GM18870 (cell line): Measurements from ENCODE around the gene CENPP.
A peak's percentile ranks its signal among the peaks of the same experiment; 100 is the strongest.

Experiments used
- ATAC-seq: cut with Tn5 transposase; IDR thresholded peaks from one replicate; pipeline ENCODE4 v1.9.1; 2021; ENCODE audit warnings: moderate library complexity; ENCODE audit not compliant: unreplicated experiment

CENPP gene

GRCh38 chr9:92474587-92474986, 148.8 kb downstream of the CENPP start:
- ATAC-seq: no peak

- ATAC-seq: peak; percentile 56
Measured at GRCh38 chr9:92476962-92477361, 151.2 kb downstream of the CENPP start.

- ATAC-seq: no peak
Measured at GRCh38 chr9:92478783-92479182, 153.0 kb downstream of the CENPP start.

- ATAC-seq: no peak
Measured at GRCh38 chr9:92479346-92479745, 153.6 kb downstream of the CENPP start.

- no peak for ATAC-seq
Measured at GRCh38 chr9:92480291-92480771, 154.6 kb downstream of the CENPP start.

GRCh38 chr9:92480986-92481633, 155.4 kb downstream of the CENPP start:
- ATAC-seq: no peak

GRCh38 chr9:92482329-92482728, 156.6 kb downstream of the CENPP start, which contains the start of gene ASPN:
TSS of gene ASPN (minus strand) at chr9:92482506.
- no peak for ATAC-seq

- ATAC-seq: no peak
Measured at GRCh38 chr9:92482805-92483204, 157.1 kb downstream of the CENPP start.

GRCh38 chr9:92483627-92484545, 158.1 kb downstream of the CENPP start:
- no peak for ATAC-seq

GRCh38 chr9:92484563-92484962, 158.8 kb downstream of the CENPP start:
- ATAC-seq: no peak

GRCh38 chr9:92486371-92486770, 160.6 kb downstream of the CENPP start:
- ATAC-seq: no peak

- no peak for ATAC-seq
Measured at GRCh38 chr9:92488681-92489550, 163.2 kb downstream of the CENPP start.

- ATAC-seq: no peak
Measured at GRCh38 chr9:92492781-92493401, 167.1 kb downstream of the CENPP start.

GRCh38 chr9:92493749-92494387, 168.1 kb downstream of the CENPP start:
- ATAC-seq: no peak

- no peak for ATAC-seq
Measured at GRCh38 chr9:92494856-92495255, 169.1 kb downstream of the CENPP start.

- ATAC-seq: no peak
Measured at GRCh38 chr9:92496396-92497176, 170.8 kb downstream of the CENPP start.

- ATAC-seq: no peak
Measured at GRCh38 chr9:92499701-92500100, 173.9 kb downstream of the CENPP start.

- no peak for ATAC-seq
Measured at GRCh38 chr9:92500725-92501124, 175.0 kb downstream of the CENPP start.

GRCh38 chr9:92501671-92502393, 176.1 kb downstream of the CENPP start:
- ATAC-seq: no peak
